Femur (tissue), 1 donor: Measurements from ENCODE around the gene LMBR1.

Experiments used
- DNase-seq: peaks from one replicate; pipeline ENCODE4 v3.0.0-alpha.2; 2017

The LMBR1 gene

GRCh38 chr7:156682928-156683327 is 210.1 kb downstream of the LMBR1 start:
- no peak for DNase-seq

GRCh38 chr7:156680281-156680680 is 212.7 kb downstream of the LMBR1 start:
- no peak for DNase-seq

- no peak for DNase-seq
Measured at GRCh38 chr7:156677374-156678054, 215.5 kb downstream of the LMBR1 start.

- no peak for DNase-seq
Measured at GRCh38 chr7:156676263-156676662, 216.7 kb downstream of the LMBR1 start.

- no peak for DNase-seq
Measured at GRCh38 chr7:156675721-156676120, 217.3 kb downstream of the LMBR1 start.

GRCh38 chr7:156673902-156674301 is 219.1 kb downstream of the LMBR1 start:
- DNase-seq = no peak

GRCh38 chr7:156673454-156673853 is 219.5 kb downstream of the LMBR1 start:
- DNase-seq = no peak

- no peak for DNase-seq
Measured at GRCh38 chr7:156669035-156669828, 223.8 kb downstream of the LMBR1 start.

- DNase-seq = no peak
Measured at GRCh38 chr7:156668130-156668741, 224.7 kb downstream of the LMBR1 start.

GRCh38 chr7:156667110-156667426 is 225.9 kb downstream of the LMBR1 start:
- DNase-seq = no peak

- no peak for DNase-seq
Measured at GRCh38 chr7:156666368-156667109, 226.4 kb downstream of the LMBR1 start.

GRCh38 chr7:156665101-156665500 is 227.9 kb downstream of the LMBR1 start:
- DNase-seq = no peak

GRCh38 chr7:156662277-156662676 is 230.7 kb downstream of the LMBR1 start:
- DNase-seq = no peak

GRCh38 chr7:156661637-156662036 is 231.3 kb downstream of the LMBR1 start:
- no peak for DNase-seq

GRCh38 chr7:156659961-156660360 is 233.0 kb downstream of the LMBR1 start:
- no peak for DNase-seq

- DNase-seq = no peak
Measured at GRCh38 chr7:156659203-156659602, 233.8 kb downstream of the LMBR1 start.

- no peak for DNase-seq
Measured at GRCh38 chr7:156657681-156658080, 235.3 kb downstream of the LMBR1 start.

- DNase-seq = no peak
Measured at GRCh38 chr7:156656598-156656997, 236.4 kb downstream of the LMBR1 start.

GRCh38 chr7:156655983-156656382 is 237.0 kb downstream of the LMBR1 start:
- DNase-seq = no peak

- DNase-seq = no peak
Measured at GRCh38 chr7:156655251-156655650, 237.7 kb downstream of the LMBR1 start.

GRCh38 chr7:156654511-156655234 is 238.3 kb downstream of the LMBR1 start:
- no peak for DNase-seq

- no peak for DNase-seq
Measured at GRCh38 chr7:156652886-156653568, 240.0 kb downstream of the LMBR1 start.
